BLaER1 (cell line): ENCODE measurements around the gene DHRS3.
A peak's percentile ranks its signal among the peaks of the same experiment; 100 is the strongest.

ENCODE experiments used
- H3K27ac ChIP-seq: shearing (Covaris generic); formaldehyde crosslinking; 2 replicates; pipeline ENCODE4 v1.8.1; 2022
- H3K27me3 ChIP-seq: shearing (Covaris generic); formaldehyde crosslinking; 2 replicates; pipeline ENCODE4 v1.8.1; 2022
- H3K36me3 ChIP-seq: shearing (Covaris generic); formaldehyde crosslinking; 2 replicates; pipeline ENCODE4 v1.8.1; 2022
- H3K4me1 ChIP-seq: shearing (Covaris generic); formaldehyde crosslinking; 2 replicates; pipeline ENCODE4 v1.8.1; 2022
- H3K4me2 ChIP-seq: shearing (Covaris generic); formaldehyde crosslinking; 2 replicates; pipeline ENCODE4 v1.8.1; 2022
- H3K4me3 ChIP-seq: shearing (Covaris generic); formaldehyde crosslinking; 2 replicates; pipeline ENCODE4 v1.8.1; 2022
- H3K9ac ChIP-seq: shearing (Covaris generic); formaldehyde crosslinking; 2 replicates; pipeline ENCODE4 v1.8.1; 2022
- H3K9me3 ChIP-seq: shearing (Covaris generic); formaldehyde crosslinking; 2 replicates; pipeline ENCODE4 v1.8.1; 2022
- H4K20me1 ChIP-seq: shearing (Covaris generic); formaldehyde crosslinking; 2 replicates; pipeline ENCODE4 v1.8.1; 2022
- Cebpa-rat ChIP-seq: shearing (Covaris generic); IDR thresholded peaks from 2 replicates; pipeline ENCODE4 v1.8.1; 2022

DHRS3 gene

GRCh38 chr1:12593621-12594066 is 24.4 kb downstream of the DHRS3 start:
- H3K4me2 ChIP-seq = no peak overlapping the region
- no peak overlapping the region for H3K4me3 ChIP-seq
- peaks cover 35% of the 10 kb centered on the region for H3K4me1 ChIP-seq
- no peaks in the 10 kb centered on the region; the same call in 1 of the 2 replicates for H3K27me3 ChIP-seq
- no peaks in the 10 kb centered on the region for H3K9me3 ChIP-seq
- no peak overlapping the region for H3K9ac ChIP-seq
- no peak overlapping the region for H3K27ac ChIP-seq
- no peaks in the 10 kb centered on the region for H4K20me1 ChIP-seq
- peak; percentile 53; the same call in 1 of the 2 replicates for TF ChIP-seq Cebpa-rat
- H3K36me3 ChIP-seq = no peaks in the 10 kb centered on the region

- peaks cover 31% of the 10 kb centered on the region for H3K4me1 ChIP-seq
- no peaks in the 10 kb centered on the region for H3K36me3 ChIP-seq
- H3K4me2 ChIP-seq = no peak overlapping the region
- TF ChIP-seq Cebpa-rat = no peak
- H3K4me3 ChIP-seq = no peak overlapping the region
- H3K27ac ChIP-seq = no peak overlapping the region
- no peaks in the 10 kb centered on the region; the same call in 1 of the 2 replicates for H3K27me3 ChIP-seq
- no peaks in the 10 kb centered on the region for H4K20me1 ChIP-seq
- no peaks in the 10 kb centered on the region for H3K9me3 ChIP-seq
- no peak overlapping the region for H3K9ac ChIP-seq
Measured at GRCh38 chr1:12592496-12592895, 25.5 kb downstream of the DHRS3 start.

GRCh38 chr1:12591267-12591938 is 26.6 kb downstream of the DHRS3 start:
- no peaks in the 10 kb centered on the region for H3K36me3 ChIP-seq
- no peaks in the 10 kb centered on the region for H4K20me1 ChIP-seq
- H3K9ac ChIP-seq = no peak overlapping the region
- H3K9me3 ChIP-seq = no peaks in the 10 kb centered on the region
- H3K27me3 ChIP-seq = no peaks in the 10 kb centered on the region; the same call in 1 of the 2 replicates
- no peak overlapping the region for H3K4me2 ChIP-seq
- H3K4me1 ChIP-seq = peaks cover 26% of the 10 kb centered on the region
- H3K27ac ChIP-seq = no peak overlapping the region
- TF ChIP-seq Cebpa-rat = no peak
- H3K4me3 ChIP-seq = no peak overlapping the region

- TF ChIP-seq Cebpa-rat = no peak
- no peak overlapping the region for H3K9ac ChIP-seq
Measured at GRCh38 chr1:12588695-12589094, 29.3 kb downstream of the DHRS3 start.

GRCh38 chr1:12587981-12588640 is 29.9 kb downstream of the DHRS3 start:
- Histone ChIP-seq H3K4me3 (no peak overlapping the region), H3K9ac (no peak overlapping the region), H3K27ac (no peak overlapping the region), H3K4me2 (peak overlapping the region; percentile 36), H3K4me1 (peaks cover 11% of the 10 kb centered on the region), H4K20me1 (no peaks in the 10 kb centered on the region), H3K27me3 (no peaks in the 10 kb centered on the region), H3K36me3 (no peaks in the 10 kb centered on the region), H3K9me3 (no peaks in the 10 kb centered on the region)
- no peak for TF ChIP-seq Cebpa-rat

More at GRCh38 chr1:12588695-12589094, 29.3 kb downstream of the DHRS3 start:
- H3K27ac ChIP-seq = no peak overlapping the region
- H3K4me3 ChIP-seq = no peak overlapping the region
- H3K9me3 ChIP-seq = no peaks in the 10 kb centered on the region
- H3K36me3 ChIP-seq = no peaks in the 10 kb centered on the region
- no peaks in the 10 kb centered on the region for H3K27me3 ChIP-seq
- H3K4me2 ChIP-seq = peak overlapping the region; percentile 36
- no peaks in the 10 kb centered on the region for H4K20me1 ChIP-seq
- peaks cover 11% of the 10 kb centered on the region for H3K4me1 ChIP-seq

- Histone ChIP-seq H3K9me3 (no peaks in the 10 kb centered on the region), H4K20me1 (no peaks in the 10 kb centered on the region), H3K27me3 (no peaks in the 10 kb centered on the region), H3K9ac (no peak overlapping the region), H3K4me2 (no peak overlapping the region), H3K4me1 (peaks cover 11% of the 10 kb centered on the region), H3K4me3 (no peak overlapping the region), H3K36me3 (no peaks in the 10 kb centered on the region), H3K27ac (no peak overlapping the region)
- no peak for TF ChIP-seq Cebpa-rat
Measured at GRCh38 chr1:12585951-12586942, 31.8 kb downstream of the DHRS3 start.

GRCh38 chr1:12585536-12585935 is 32.5 kb downstream of the DHRS3 start:
- Histone ChIP-seq H3K36me3 (no peaks in the 10 kb centered on the region), H3K4me2 (no peak overlapping the region), H4K20me1 (no peaks in the 10 kb centered on the region), H3K9me3 (no peaks in the 10 kb centered on the region), H3K27ac (no peak overlapping the region), H3K27me3 (no peaks in the 10 kb centered on the region), H3K4me1 (peaks cover 11% of the 10 kb centered on the region), H3K9ac (no peak overlapping the region), H3K4me3 (no peak overlapping the region)
- no peak for TF ChIP-seq Cebpa-rat

- no peaks in the 10 kb centered on the region for H4K20me1 ChIP-seq
- H3K4me3 ChIP-seq = no peak overlapping the region
- peaks cover 11% of the 10 kb centered on the region for H3K4me1 ChIP-seq
- H3K4me2 ChIP-seq = no peak overlapping the region
- TF ChIP-seq Cebpa-rat = no peak
- no peak overlapping the region for H3K9ac ChIP-seq
- no peaks in the 10 kb centered on the region for H3K27me3 ChIP-seq
- no peaks in the 10 kb centered on the region for H3K36me3 ChIP-seq
- H3K9me3 ChIP-seq = no peaks in the 10 kb centered on the region
- H3K27ac ChIP-seq = no peak overlapping the region
Measured at GRCh38 chr1:12584900-12585525, 33.0 kb downstream of the DHRS3 start.

GRCh38 chr1:12583484-12583883 is 34.5 kb downstream of the DHRS3 start:
- Histone ChIP-seq H3K27me3 (no peaks in the 10 kb centered on the region), H4K20me1 (no peaks in the 10 kb centered on the region), H3K36me3 (no peaks in the 10 kb centered on the region; the same call in 1 of the 2 replicates), H3K27ac (no peak overlapping the region), H3K9ac (no peak overlapping the region), H3K4me1 (peaks cover 7% of the 10 kb centered on the region), H3K9me3 (no peaks in the 10 kb centered on the region), H3K4me2 (no peak overlapping the region), H3K4me3 (no peak overlapping the region)
- no peak for TF ChIP-seq Cebpa-rat
